Effector CD4-positive, alpha-beta T cell (primary cell): Measurements from ENCODE around the gene HPGDS. TPM values are rescaled to one million over a fixed set of nuclear protein-coding genes. Genes with fewer than 3 reads are reported as not detected.
"Not testable (repeated sequence)": the region's sequence is repeated elsewhere in the genome, so short reads cannot be mapped to it uniquely, and the experiment has no call there.

Source experiments
- DNase-seq: peaks from one replicate; pipeline ENCODE4 v3.0.0-alpha.2; 2020
- total RNA-seq: gene quantifications from one replicate; lab custom pipeline; 2026; lab: John Stamatoyannopoulos, UW

HPGDS gene
- not detected for total RNA-seq

GRCh38 chr4:94342694-94343093, at the start of gene HPGDS:
TSS of gene HPGDS (minus strand) at chr4:94342836. CDS start at chr4:94334629, 8,207 bp downstream.
- no peak for DNase-seq

DNA sequence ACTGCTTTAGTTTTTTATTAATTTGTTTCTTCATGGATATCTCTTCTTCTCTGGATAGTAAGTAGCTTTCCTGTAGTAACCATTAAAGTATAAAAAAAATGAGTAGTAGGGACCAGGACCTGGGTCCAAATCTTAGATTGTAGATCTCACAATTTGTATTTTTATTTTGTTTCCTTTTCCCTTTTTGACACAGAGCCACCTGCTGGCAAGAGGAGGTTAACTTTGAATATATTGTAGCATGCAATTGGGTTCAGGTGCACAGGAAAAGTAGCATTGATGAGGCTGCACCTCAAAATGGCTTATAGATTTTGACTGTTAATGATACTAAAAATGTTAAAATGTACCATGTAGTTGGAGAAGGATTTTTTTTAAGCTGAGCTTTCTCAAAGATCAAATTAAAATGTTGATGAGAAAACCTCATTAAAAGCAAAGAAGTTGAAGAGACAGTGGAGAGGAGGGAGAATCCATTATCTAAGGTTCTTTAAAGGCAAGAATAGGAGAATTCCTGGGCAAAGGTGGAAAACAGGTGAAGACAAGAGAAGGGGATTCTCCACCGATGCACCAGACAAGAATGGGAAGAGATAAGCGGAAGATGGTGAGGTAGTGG, 48.3 kb upstream of the HPGDS start:
- no peak for DNase-seq

DNA sequence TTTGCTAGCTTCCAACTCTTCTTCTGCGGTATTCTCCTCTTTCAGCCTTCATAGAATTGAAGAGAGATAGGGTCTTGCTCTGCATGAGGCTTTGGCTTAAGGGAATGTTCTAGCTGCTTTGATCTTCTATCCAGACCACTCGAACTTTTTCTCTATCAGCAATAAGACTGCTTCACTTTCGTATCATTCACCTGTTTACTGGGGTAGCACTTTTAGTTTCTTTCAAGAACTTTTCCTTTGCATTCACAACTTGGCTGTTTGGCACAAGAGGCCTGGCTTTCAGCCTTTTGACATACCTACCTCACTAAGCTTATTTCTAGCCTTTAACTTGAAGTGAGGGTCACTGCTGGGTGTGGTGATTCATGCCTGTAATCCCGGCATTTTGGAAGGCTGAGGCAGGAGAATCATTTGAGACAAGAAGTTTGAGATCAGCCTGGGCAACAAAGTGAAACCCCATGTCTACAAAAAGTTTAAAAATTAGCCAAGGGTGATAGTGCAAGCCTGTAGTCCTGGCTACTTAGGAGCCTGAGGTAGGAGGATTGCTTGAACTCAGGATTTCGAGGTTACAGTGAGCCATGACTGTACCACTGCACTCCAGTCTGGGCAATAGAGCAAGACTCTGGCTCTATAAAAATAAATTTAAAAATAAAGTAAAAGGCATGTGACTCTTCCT, 47.1 kb upstream of the HPGDS start:
- DNase-seq: no peak

DNA sequence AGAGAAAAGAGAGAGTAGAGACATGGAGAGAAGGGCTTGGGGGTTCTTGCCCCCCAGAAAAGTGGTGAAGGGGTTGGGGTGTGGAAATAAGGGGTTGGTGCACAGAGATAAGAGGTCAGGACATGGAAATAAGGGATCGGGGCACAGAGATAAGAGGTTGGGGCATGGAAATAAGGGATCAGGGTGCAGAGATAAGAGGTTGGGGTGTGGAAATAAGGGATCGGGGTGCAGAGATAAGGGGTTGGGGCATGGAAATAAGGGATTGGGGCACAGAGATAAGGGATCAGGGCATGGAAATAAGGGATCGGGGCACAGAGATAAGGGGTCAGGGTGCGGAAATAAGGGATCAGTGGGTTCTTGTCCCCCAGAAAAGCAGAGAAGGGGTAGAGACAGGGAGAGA, 45.3 kb upstream of the HPGDS start:
- not testable (repeated sequence) for DNase-seq

DNA sequence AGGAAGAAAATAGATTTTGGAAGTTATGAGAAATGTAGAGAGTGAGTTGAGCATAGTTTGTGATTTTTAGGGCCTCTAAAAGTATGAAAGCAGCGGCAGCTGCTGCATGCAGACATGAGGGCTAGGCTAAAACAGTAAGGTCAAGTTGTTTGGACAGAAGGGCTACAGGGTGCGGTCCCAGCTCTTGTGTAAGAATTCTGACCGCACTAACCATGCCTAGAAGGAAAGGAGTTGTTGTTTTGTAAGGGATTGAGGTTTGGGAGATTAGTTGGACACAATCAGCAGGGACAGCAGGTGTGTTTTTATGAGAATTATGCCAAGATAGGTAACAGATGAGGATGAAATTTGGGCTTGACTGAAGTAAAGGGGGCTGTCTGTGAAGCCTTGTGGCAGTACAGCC, 42.8 kb upstream of the HPGDS start:
- not testable (repeated sequence) for DNase-seq

- DNase-seq: not testable (repeated sequence)
Observed at GRCh38 chr4:94382891-94383290, 40.3 kb upstream of the HPGDS start.

GRCh38 chr4:94378047-94378446, 35.4 kb upstream of the HPGDS start:
- no peak for DNase-seq

DNA sequence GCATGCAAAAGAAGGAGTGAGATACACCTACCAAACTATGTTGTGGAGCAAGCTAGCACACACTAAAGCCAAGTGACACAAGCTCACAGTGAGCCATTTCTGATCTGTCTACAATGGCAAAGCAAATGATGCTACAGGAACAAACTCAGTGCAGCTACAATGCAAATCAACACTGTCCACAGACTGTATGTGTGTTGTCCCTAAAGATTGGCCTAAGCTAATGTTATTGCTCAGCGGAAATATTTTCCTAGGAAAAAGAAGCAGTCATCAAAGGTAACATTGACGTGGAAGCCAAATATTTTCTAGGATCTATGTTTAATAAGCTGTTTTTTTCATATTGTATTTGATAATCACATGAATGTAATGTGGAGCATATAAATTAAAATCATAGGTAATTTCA, 34.7 kb upstream of the HPGDS start:
- no peak for DNase-seq

DNA sequence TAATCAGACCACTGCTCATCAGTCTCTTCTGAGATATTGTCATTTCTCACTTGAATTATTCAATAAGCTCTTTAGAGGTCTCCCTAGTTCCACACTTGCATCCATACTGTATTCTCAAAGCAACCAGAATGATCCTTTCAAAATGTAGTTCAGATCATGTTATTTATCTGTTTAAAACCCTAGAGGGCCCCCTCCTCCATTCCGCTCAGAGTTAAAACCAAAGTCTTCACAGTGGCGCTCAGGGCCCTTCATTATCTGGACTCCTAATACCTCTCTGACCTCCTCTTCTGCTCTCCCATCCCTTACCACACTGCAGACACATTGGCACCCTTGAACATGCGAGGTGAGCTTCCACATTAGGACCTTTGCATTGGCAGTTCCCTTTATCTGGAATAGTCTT, 32.7 kb upstream of the HPGDS start:
- DNase-seq: no peak

DNA sequence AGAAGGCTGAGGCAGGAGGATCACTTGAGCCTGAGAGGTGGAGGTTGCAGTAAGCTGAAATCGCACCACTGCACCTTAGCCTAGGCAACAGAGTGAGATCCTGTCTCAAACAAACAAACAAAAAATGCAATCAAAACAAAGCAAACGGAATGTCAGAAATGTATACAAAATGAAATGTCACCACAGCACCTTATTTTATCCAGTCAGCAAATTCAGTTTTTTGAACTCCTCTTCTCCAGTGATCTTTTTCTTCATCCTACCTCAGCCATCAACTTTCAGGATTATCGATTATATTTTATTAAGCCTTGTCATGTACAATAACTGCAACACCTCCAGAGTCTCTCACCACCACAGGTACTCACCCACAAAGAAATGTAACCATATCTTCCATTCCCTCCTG, 31.1 kb upstream of the HPGDS start:
- no peak for DNase-seq

DNA sequence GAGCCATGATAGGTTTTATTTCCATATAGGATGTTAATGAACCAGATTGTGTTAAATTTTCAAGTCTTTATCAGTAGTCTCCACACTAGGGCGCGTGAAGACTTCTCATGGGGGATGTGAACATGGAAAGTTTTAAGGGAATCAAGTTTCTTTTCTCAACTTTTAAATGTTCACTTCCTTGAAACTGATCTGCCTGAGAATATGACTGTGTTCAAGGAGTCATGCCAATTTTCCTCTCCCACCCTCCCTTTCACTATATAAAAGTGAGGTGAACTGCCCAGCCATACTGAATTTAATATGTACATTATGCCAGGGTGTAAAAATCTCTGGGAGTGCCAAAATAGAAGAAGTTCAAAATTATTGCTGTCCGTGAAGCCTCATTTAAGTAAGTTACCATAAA, 30.4 kb upstream of the HPGDS start:
- no peak for DNase-seq

- no peak for DNase-seq
Observed at GRCh38 chr4:94372228-94372978, 29.8 kb upstream of the HPGDS start.

GRCh38 chr4:94371290-94371689, 28.7 kb upstream of the HPGDS start:
- DNase-seq: no peak

DNA sequence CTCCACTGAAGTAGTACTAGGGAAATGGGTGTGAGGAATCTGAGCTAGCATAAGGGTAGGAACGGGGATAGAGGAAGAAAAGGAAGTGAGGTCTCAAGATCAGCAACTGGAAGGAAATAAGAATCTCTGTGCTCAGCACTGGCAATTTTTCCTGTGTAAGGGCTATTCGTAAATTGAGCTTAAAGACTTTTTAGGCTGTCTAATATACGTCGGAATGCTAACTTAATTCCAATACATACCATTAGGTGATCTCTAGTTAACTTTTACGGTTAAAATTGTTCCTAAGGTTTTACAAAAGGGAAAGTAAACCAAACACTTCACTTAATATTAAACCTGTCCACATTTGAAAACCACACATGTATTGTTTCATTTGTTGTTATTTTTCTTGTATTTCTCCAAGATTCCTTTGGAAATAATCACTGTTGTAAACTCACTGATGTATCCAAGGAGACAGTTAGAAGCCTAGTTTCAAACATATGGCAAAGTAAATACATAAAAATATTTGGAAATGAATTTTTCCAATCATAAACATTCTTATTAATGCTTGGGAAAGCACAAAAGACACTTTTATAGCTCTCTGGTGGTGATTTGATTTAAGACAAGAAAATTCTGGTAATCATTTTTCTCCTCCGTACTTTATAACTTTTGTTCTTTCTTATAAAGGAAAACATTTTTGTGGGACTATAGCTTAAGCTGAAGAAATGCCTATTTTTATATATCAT, 28.1 kb upstream of the HPGDS start:
- no peak for DNase-seq

GRCh38 chr4:94369046-94369445, 26.4 kb upstream of the HPGDS start:
- DNase-seq: no peak

- no peak for DNase-seq
Observed at GRCh38 chr4:94368459-94368858, 25.8 kb upstream of the HPGDS start.

DNA sequence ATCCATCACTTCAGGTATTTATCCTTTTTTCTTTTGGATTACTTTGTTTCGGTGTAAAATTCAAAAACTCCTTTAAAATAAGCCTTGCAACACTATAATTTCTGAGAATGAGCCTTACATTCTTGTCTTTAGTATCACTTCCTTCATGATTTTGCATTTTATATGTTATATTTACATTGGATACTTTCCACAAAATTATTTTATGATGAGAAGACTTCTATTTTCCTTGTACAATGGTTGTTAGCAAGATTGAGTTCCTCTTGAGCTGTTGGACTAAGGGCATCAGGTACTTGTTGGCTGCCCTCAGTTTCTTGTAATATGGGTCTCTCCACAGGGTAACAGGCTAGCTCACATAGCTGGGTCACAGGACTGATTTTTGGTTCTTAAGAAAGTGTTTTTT, 22.7 kb upstream of the HPGDS start:
- no peak for DNase-seq

DNA sequence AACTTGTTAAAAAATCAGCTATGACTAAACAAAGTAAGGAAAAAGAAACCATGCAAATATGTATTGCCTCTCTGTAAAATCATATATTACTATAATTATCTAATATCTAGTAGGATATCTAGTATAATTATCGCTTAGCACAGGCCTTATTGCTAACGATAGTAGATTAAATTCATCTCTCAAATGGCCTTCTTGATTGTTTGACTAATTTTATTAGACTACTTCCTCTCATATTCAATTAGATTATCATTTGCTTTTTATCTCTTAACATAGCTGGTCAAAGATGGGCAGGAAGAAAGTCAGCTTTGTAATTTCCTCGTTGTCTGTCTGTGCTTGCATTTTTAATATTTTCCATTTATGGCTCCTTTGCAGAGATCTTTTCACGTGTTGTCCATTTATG, 21.9 kb upstream of the HPGDS start:
- no peak for DNase-seq

GRCh38 chr4:94363136-94363655, 20.6 kb upstream of the HPGDS start:
- DNase-seq: no peak

- no peak for DNase-seq
Observed at GRCh38 chr4:94359838-94360237, 17.2 kb upstream of the HPGDS start.

GRCh38 chr4:94359221-94359620, 16.6 kb upstream of the HPGDS start:
- DNase-seq: no peak

DNA sequence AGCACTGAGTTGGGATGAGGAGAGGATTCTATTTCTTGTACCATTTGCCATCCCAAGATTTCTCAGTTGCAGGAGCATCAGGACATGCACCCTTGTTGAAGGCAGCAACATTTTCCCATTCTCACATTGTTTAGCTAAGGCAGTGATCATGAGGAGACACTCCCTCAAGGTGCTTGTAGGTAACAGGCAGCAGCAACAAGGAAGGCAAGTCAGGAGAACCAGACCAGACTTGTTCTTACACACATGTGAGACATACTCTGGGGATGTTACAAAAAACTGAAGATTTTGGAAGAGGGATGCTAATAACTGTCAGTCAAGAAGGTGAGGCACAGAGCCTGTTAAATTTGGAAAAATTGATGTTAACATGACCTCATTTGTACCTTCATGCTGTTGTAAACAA, 15.5 kb upstream of the HPGDS start:
- DNase-seq: no peak

DNA sequence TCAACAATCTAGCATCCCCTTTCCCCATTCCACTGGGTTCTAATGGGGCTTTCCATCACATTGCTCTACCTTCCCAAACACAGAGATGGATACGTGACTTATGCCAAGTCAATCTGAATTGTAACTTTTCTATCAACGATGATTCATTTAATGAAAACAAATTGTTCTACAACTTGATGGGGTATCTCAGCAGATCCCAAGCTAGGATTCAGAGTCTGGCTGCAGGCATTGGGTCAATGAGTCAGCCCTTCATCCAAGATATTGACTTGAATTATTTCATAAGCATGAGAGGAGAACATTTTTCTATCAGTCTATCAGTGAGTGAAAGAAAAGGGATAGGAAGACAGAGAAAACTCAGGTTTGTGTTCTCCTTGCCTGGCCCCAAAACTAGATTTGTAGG, 15.0 kb upstream of the HPGDS start:
- no peak for DNase-seq
